Measurements from ENCODE around the gene OLFM1. TPM values are rescaled to one million over a fixed set of nuclear protein-coding genes. Genes with fewer than 3 reads are reported as not detected.
A peak's percentile ranks its signal among the peaks of the same experiment; 100 is the strongest.
"Not testable (repeated sequence)": the region's sequence is repeated elsewhere in the genome, so short reads cannot be mapped to it uniquely, and the experiment has no call there.

The OLFM1 gene
- total and polyA plus RNA-seq, 5 experiments from 2014 or later = not detected

DNA sequence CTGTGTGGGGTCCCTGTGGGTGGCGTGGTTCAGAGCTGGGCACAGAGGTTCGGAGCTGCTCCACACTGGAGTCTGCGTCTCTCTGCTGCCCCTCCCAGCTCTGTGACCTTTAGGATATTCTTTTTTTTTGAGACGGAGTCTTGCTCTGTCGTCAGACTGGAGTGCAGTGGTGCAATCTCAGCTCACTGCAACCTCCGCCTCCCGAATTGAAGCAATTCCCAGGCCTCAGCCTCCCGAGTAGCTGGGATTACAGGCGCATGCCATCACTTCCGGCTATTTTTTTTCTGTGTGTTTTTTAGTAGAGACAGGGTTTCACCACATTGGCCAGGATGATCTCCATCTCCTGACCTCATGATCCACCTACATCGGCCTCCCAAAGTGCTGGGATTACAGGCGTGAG is 24.1 kb downstream of the OLFM1 start:
- H3K36me3 Mint-ChIP-seq, H3K27ac Mint-ChIP-seq, H3K4me1 Mint-ChIP-seq, H3K9me3 Mint-ChIP-seq, DNase-seq, POLR2A ChIA-PET, ATAC-seq, H3K4me3 Mint-ChIP-seq: not testable (repeated sequence)
- H3K27me3 Mint-ChIP-seq = peaks cover 14 to 46% (median 26%) of the 10 kb centered on the region in 5 donors

DNA sequence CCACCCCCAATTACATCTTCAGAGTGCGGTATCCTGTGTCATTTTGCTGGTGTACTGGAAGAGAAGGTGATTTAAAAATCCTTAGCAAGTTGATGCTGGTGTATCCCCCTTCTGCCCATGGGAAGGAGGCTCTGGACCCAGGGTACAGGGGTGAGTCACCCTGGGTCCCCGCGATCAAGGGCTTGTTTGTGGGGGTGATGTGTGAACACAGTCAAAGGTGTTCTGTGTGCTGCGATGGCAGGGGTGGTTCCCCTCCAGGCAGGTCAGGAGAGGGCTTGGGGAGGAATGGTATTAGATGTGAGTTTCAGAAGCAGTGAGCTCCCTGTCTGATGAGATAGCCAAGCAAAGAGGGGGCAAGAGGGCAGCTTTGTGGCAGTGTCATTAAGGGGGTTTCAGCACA is 28.9 kb downstream of the OLFM1 start:
- Mint-ChIP-seq H3K4me3 (no peak overlapping the region), H3K9me3 (no peaks in the 10 kb centered on the region), H3K27me3 (peaks cover 0 to 14% (median 10%) of the 10 kb centered on the region in 5 donors), H3K27ac (no peak overlapping the region), H3K4me1 (no peaks in the 10 kb centered on the region), H3K36me3 (no peaks in the 10 kb centered on the region)
- DNase-seq (no peak), ATAC-seq (no peak)
- POLR2A ChIA-PET = no interaction called here

- ATAC-seq (no peak), DNase-seq (no peak)
- Mint-ChIP-seq H3K36me3 (no peaks in the 10 kb centered on the region), H3K9me3 (no peaks in the 10 kb centered on the region), H3K4me3 (no peak overlapping the region), H3K27ac (no peak overlapping the region), H3K4me1 (no peaks in the 10 kb centered on the region), H3K27me3 (peaks cover 0 to 14% (median 8%) of the 10 kb centered on the region in 5 donors)
- POLR2A ChIA-PET = no interaction called here
These were observed 29.4 kb downstream of the OLFM1 start for GRCh38 chr9:135116881-135117280.

GRCh38 chr9:135117281-135117680 is 29.8 kb downstream of the OLFM1 start:
- POLR2A ChIA-PET = no interaction called here
- DNase-seq (no peak), ATAC-seq (no peak)
- Mint-ChIP-seq H3K4me1 (no peaks in the 10 kb centered on the region), H3K9me3 (no peaks in the 10 kb centered on the region), H3K27me3 (peaks cover 0 to 11% (median 6%) of the 10 kb centered on the region in 5 donors), H3K36me3 (no peaks in the 10 kb centered on the region), H3K27ac (no peak overlapping the region), H3K4me3 (no peak overlapping the region)

DNA sequence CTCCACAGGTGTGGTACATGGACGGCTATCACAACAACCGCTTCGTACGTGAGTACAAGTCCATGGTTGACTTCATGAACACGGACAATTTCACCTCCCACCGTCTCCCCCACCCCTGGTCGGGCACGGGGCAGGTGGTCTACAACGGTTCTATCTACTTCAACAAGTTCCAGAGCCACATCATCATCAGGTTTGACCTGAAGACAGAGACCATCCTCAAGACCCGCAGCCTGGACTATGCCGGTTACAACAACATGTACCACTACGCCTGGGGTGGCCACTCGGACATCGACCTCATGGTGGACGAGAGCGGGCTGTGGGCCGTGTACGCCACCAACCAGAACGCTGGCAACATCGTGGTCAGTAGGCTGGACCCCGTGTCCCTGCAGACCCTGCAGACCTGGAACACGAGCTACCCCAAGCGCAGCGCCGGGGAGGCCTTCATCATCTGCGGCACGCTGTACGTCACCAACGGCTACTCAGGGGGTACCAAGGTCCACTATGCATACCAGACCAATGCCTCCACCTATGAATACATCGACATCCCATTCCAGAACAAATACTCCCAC is 32.1 kb downstream of the OLFM1 start:
- ATAC-seq (no peak), DNase-seq (no peak)
- Mint-ChIP-seq H3K36me3 (no peaks in the 10 kb centered on the region), H3K4me1 (no peaks in the 10 kb centered on the region), H3K4me3 (no peak overlapping the region), H3K27me3 (peaks cover 0 to 10% (median 6%) of the 10 kb centered on the region in 5 donors), H3K9me3 (no peaks in the 10 kb centered on the region), H3K27ac (no peak overlapping the region)
- POLR2A ChIA-PET = no interaction called here

DNA sequence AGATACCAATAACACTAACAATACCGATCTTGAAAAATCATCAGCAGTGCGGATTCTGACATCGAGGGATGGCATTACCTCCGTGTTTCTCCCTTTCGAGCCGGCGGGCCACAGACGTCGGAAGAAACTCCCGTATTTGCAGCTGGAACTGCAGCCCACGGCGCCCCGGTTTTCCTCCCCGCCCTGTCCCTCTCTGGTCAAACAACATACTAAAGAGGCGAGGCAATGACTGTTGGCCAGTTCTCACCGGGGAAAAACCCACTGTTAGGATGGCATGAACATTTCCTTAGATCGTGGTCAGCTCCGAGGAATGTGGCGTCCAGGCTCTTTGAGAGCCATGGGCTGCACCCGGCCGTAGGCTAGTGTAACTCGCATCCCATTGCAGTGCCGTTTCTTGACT is 32.8 kb downstream of the OLFM1 start:
- no peak overlapping the region for H3K4me3 Mint-ChIP-seq
- no peak for ATAC-seq
- DNase-seq = no peak
- H3K4me1 Mint-ChIP-seq = no peaks in the 10 kb centered on the region
- POLR2A ChIA-PET = no interaction called here
- no peaks in the 10 kb centered on the region for H3K36me3 Mint-ChIP-seq
- no peaks in the 10 kb centered on the region for H3K9me3 Mint-ChIP-seq
- peaks cover 2 to 10% (median 6%) of the 10 kb centered on the region in 5 donors for H3K27me3 Mint-ChIP-seq
- no peak overlapping the region for H3K27ac Mint-ChIP-seq

DNA sequence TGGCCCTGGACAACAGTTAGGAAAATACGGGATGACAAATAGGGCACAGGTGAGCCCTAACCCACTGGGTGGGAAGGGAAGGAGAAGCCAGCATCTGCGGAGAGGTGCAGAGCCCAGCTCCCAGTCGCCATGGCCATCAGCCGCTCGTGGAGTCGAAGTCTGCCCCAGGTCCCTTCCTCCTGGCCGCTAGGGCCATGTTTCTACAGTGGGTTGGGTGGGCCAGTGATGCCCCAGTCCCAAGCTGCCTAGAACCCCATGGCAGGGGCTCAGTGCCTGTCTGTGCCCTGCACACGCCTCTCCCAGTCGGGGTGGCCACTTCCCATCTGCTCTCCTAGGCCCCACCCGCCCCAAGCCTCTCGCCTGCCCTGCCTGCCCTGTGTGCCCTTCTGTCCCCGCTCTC is 34.8 kb downstream of the OLFM1 start:
- peaks cover 2 to 10% (median 3%) of the 10 kb centered on the region in 5 donors for H3K27me3 Mint-ChIP-seq
- no peaks in the 10 kb centered on the region for H3K4me1 Mint-ChIP-seq
- H3K36me3 Mint-ChIP-seq = no peaks in the 10 kb centered on the region
- H3K9me3 Mint-ChIP-seq = no peaks in the 10 kb centered on the region
- H3K4me3 Mint-ChIP-seq = no peak overlapping the region
- peak overlapping the region in 1 of 10 donors; percentile 7 for H3K27ac Mint-ChIP-seq
- ATAC-seq (no peak), DNase-seq (no peak)
- POLR2A ChIA-PET = no interaction called here

DNA sequence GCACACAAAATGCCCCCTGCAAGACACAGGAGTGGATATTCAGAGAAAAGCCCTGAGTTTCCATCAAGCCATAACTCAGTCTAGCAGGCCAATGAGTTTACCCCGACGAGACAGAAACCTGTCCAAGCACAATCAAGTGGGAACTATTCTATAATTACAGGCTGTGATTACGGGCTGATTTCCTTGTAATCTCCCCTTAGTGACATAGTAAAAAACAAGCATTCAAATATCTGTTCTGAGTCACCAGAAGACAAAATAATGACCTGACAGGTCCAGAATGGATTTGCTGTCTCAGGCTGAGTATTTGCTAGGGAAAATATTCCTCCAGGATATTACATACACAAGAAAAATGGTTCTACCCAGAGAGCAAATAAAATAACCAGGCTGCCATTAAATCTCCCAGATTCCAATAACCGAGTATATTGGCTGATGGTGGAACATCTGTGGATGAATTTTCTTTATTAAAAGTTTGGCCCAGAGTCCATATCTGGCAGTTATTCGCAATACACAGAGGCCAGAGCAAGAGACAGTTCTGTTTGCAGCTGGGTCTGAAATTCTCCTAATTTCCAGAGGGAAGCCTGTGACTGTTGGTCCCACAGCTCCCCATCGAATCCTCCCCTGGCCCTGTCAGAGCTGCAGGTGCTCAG is 35.8 kb downstream of the OLFM1 start:
- ATAC-seq = no peak
- no peaks in the 10 kb centered on the region for H3K4me1 Mint-ChIP-seq
- H3K9me3 Mint-ChIP-seq = no peaks in the 10 kb centered on the region
- POLR2A ChIA-PET = no interaction called here
- H3K36me3 Mint-ChIP-seq = no peaks in the 10 kb centered on the region
- DNase-seq = no peak
- H3K27ac Mint-ChIP-seq = no peak overlapping the region
- peaks cover 2 to 10% (median 3%) of the 10 kb centered on the region in 5 donors for H3K27me3 Mint-ChIP-seq
- H3K4me3 Mint-ChIP-seq = no peak overlapping the region

DNA sequence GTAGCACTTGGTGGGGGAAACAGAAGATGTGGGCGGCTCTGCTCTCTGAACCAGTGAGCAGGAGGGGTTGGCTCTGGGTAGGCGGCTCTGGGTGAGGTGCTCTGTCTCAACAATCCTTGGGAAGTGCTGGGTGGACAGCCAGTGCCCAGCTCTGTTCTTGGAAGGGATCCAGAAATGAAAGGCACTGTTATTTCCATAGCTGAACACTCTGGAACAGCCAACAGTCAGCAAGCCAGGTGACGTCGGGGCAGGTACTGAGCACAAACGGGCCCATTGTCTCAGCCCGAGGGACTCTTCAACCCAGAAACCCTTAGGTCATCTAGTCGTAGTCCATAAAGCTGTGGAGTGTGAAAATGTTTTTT is 36.3 kb downstream of the OLFM1 start:
- no peak for DNase-seq
- Mint-ChIP-seq H3K9me3 (no peaks in the 10 kb centered on the region), H3K4me1 (no peaks in the 10 kb centered on the region), H3K4me3 (no peak overlapping the region), H3K27me3 (peaks cover 2 to 10% (median 3%) of the 10 kb centered on the region in 5 donors), H3K27ac (no peak overlapping the region), H3K36me3 (no peaks in the 10 kb centered on the region)
- no peak for ATAC-seq
- POLR2A ChIA-PET = no interaction called here

GRCh38 chr9:135126451-135127187 is 39.2 kb downstream of the OLFM1 start:
- Mint-ChIP-seq H3K27me3 (peaks cover 2 to 12% (median 12%) of the 10 kb centered on the region in 5 donors), H3K36me3 (no peaks in the 10 kb centered on the region), H3K9me3 (peaks cover 0 to 8% (median 4%) of the 10 kb centered on the region in 9 donors), H3K27ac (no peak overlapping the region), H3K4me3 (no peak overlapping the region), H3K4me1 (peaks cover 0 to 4% (median 0%) of the 10 kb centered on the region in 4 donors)
- no peak for DNase-seq
- POLR2A ChIA-PET = no interaction called here
- no peak for ATAC-seq

DNA sequence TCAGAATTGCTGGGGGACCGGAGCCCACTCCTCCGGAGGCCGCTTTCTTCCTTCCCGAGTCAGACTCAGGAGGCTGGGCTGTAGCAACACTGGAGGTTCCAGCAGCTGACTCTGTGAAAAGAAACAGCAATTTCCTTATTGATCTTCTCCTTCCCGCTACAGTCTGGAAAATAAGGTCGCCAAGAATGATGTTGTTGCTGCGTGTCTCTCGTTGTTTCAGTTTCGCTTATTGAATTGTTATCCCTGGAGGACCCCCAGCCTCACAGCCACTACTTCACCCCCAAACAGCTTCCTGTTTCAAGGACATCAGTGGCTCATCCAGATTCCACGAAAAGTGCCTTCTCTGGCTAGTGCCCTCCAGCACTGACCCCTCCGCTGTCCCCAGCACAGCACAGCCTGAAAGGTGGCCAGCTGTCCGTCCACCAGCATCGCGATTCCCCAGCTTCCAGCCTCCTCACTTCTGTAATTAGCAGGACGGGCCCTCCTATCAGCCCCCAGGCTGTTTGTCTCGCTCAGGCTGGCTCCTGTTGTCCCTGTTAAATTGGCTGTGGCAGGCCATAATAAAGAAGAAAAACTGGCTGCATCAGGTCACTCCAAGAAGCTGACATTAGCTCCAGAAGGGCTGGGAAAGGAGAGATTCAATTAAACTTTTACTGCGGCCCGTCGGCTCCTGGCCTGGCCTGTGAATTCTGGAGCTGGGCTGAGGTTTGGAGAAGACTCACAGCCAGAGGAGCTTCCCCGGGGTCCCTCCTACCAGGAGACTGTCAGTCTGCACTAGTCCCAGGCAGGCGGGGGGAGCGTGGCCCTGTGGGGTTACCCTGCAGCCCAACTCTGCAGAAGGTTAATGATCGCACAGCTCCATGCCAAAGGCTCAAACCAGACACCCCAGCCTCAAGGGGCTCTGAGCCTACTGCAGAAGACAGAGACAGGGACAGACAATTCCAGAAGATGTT is 40.5 kb downstream of the OLFM1 start:
- ATAC-seq = no peak
- no peak overlapping the region for H3K4me3 Mint-ChIP-seq
- peaks cover 1 to 17% (median 14%) of the 10 kb centered on the region in 5 donors for H3K27me3 Mint-ChIP-seq

DNA sequence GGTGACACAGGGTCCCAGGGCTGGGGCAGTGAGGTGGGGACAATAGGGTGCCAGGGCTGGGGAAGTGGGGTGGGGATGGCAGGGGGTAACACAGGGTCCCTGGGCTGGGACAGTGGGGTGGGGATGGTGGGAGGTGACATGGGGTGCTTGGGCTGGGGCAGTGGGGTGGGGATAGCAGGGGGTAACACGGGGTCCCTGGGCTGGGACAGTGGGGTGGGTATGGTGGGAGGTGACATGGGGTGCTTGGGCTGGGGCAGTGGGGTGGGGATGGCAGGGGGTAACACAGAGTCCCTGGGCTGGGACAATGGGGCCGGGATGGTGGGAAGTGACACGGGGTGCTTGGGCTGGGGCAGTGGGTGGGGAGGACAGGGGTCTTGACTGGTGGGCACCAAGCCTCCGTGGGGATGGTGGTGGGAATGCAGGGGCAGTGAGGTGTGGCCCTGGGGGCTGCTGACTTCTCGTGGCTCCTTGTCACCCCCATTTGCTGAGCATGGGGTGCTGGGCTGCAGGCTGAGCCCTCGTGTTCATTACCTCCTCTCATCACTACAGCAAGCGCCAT is 41.7 kb downstream of the OLFM1 start:
- no peak for ATAC-seq
- DNase-seq = no peak
- Mint-ChIP-seq H3K27ac (no peak overlapping the region), H3K4me3 (no peak overlapping the region), H3K9me3 (peaks cover 0 to 8% (median 5%) of the 10 kb centered on the region in 9 donors), H3K36me3 (no peaks in the 10 kb centered on the region), H3K27me3 (peaks cover 1 to 26% (median 20%) of the 10 kb centered on the region in 5 donors), H3K4me1 (peaks cover 0 to 6% (median 2%) of the 10 kb centered on the region in 4 donors)
- POLR2A ChIA-PET = no interaction called here

More for the DNA sequence above, 40.5 kb downstream of the OLFM1 start:
- Mint-ChIP-seq H3K36me3 (no peaks in the 10 kb centered on the region), H3K4me1 (peaks cover 0 to 4% (median 2%) of the 10 kb centered on the region in 4 donors), H3K27ac (no peak overlapping the region), H3K9me3 (peaks cover 0 to 8% (median 5%) of the 10 kb centered on the region in 9 donors)
- POLR2A ChIA-PET = no interaction called here
- DNase-seq = no peak

All from naive thymus-derived CD8-positive, alpha-beta T cell (primary cell).